ENCODE measurements around the gene PANK4. TPM values are rescaled to one million over a fixed set of nuclear protein-coding genes. Genes with fewer than 3 reads are reported as not detected.

The PANK4 gene
- total RNA-seq, 1 experiment from 2014 or later: 27.0 TPM

- no peaks in the 10 kb centered on the region for H3K27me3 ChIP-seq (replicated peaks; ENCODE audit: control insufficient read depth, insufficient read depth, low read length)
- no peaks in the 10 kb centered on the region for H3K9me3 ChIP-seq
- intact Hi-C loops (cut with micrococcal nuclease; ENCODE audit: unreplicated experiment): no loop called here
- CTCF ChIA-PET: no interaction called here
- Mint-ChIP-seq H3K4me1 (ENCODE audit: low read depth, unreplicated experiment) (no peaks in the 10 kb centered on the region), H3K9me3 (ENCODE audit: unreplicated experiment) (no peaks in the 10 kb centered on the region), H3K27me3 (ENCODE audit: insufficient read depth, unreplicated experiment) (no peaks in the 10 kb centered on the region), H3K4me3 (ENCODE audit: unreplicated experiment) (no peak overlapping the region), H3K27ac (ENCODE audit: unreplicated experiment) (no peak overlapping the region), H3K36me3 (ENCODE audit: insufficient read depth, unreplicated experiment) (peaks cover 18% of the 10 kb centered on the region)
- H3K4me1 ChIP-seq: no peaks in the 10 kb centered on the region
- TF ChIP-seq, protein P1, sequence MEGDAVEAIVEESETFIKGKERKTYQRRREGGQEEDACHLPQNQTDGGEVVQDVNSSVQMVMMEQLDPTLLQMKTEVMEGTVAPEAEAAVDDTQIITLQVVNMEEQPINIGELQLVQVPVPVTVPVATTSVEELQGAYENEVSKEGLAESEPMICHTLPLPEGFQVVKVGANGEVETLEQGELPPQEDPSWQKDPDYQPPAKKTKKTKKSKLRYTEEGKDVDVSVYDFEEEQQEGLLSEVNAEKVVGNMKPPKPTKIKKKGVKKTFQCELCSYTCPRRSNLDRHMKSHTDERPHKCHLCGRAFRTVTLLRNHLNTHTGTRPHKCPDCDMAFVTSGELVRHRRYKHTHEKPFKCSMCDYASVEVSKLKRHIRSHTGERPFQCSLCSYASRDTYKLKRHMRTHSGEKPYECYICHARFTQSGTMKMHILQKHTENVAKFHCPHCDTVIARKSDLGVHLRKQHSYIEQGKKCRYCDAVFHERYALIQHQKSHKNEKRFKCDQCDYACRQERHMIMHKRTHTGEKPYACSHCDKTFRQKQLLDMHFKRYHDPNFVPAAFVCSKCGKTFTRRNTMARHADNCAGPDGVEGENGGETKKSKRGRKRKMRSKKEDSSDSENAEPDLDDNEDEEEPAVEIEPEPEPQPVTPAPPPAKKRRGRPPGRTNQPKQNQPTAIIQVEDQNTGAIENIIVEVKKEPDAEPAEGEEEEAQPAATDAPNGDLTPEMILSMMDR (IDR thresholded peaks at IDR 0.05; ENCODE audit: insufficient read depth in 1 of 2, low read depth in 1 of 2, low read length in 1 of 2, severe bottlenecking in 1 of 2, unreplicated experiment in 1 of 2): no peak
- POLR2A ChIA-PET: no interaction called here
- H3K36me3 ChIP-seq (ENCODE audit: control insufficient read depth, insufficient read depth, low read length): no peaks in the 10 kb centered on the region; the same call in 1 of the 2 replicates
- no peak overlapping the region for H3K4me3 ChIP-seq (ENCODE audit: low read depth, low read length)
- BruUV-seq (replicated peaks): no TSS peak
- DNase-seq: no peak
Observed at GRCh38 chr1:2508180-2508579, 18.2 kb downstream of the PANK4 start.

DNA sequence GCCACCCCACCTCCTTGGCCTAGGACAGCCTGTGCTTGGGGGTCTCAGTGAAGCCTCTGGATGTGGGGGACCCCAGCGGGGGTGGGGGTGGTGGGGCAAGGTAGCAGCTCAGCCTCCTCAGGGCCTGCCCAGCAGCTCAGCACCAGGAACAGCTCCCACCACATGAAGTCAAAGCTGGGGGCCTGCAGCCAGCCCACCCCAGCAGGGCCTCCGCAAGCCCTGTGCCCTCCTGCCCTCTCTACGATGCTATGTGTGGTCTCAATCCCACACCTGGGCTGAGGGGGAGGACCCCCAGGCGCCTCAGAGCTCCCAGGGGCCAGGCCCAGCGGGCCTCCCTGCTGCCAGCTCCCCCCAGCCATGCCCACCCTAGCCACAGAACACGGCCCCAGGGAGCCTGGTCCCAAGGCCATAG lies 18.6 kb downstream of the PANK4 start:
- no peaks in the 10 kb centered on the region for H3K27me3 ChIP-seq (replicated peaks; ENCODE audit: control insufficient read depth, insufficient read depth, low read length)
- no peaks in the 10 kb centered on the region; the same call in 1 of the 2 replicates for H3K36me3 ChIP-seq (ENCODE audit: control insufficient read depth, insufficient read depth, low read length)
- no TSS peak for BruUV-seq (replicated peaks)
- ChIA-PET CTCF (no interaction called here), POLR2A (no interaction called here)
- Mint-ChIP-seq H3K4me3 (ENCODE audit: unreplicated experiment) (no peak overlapping the region), H3K27ac (ENCODE audit: unreplicated experiment) (no peak overlapping the region), H3K4me1 (ENCODE audit: low read depth, unreplicated experiment) (no peaks in the 10 kb centered on the region), H3K9me3 (ENCODE audit: unreplicated experiment) (no peaks in the 10 kb centered on the region), H3K27me3 (ENCODE audit: insufficient read depth, unreplicated experiment) (no peaks in the 10 kb centered on the region), H3K36me3 (ENCODE audit: insufficient read depth, unreplicated experiment) (peaks cover 18% of the 10 kb centered on the region)
- intact Hi-C loops (cut with micrococcal nuclease; ENCODE audit: unreplicated experiment): no loop called here
- H3K4me3 ChIP-seq (ENCODE audit: low read depth, low read length): no peak overlapping the region
- no peaks in the 10 kb centered on the region for H3K9me3 ChIP-seq
- H3K4me1 ChIP-seq: no peaks in the 10 kb centered on the region
- TF ChIP-seq, protein P1 (IDR thresholded peaks at IDR 0.05; ENCODE audit: insufficient read depth in 1 of 2, low read depth in 1 of 2, low read length in 1 of 2, severe bottlenecking in 1 of 2, unreplicated experiment in 1 of 2): no peak
- DNase-seq: no peak

GRCh38 chr1:2506901-2507565 lies 19.4 kb downstream of the PANK4 start:
- Mint-ChIP-seq H3K9me3 (ENCODE audit: unreplicated experiment) (no peaks in the 10 kb centered on the region), H3K4me1 (ENCODE audit: low read depth, unreplicated experiment) (no peaks in the 10 kb centered on the region), H3K36me3 (ENCODE audit: insufficient read depth, unreplicated experiment) (peaks cover 18% of the 10 kb centered on the region), H3K4me3 (ENCODE audit: unreplicated experiment) (no peak overlapping the region), H3K27me3 (ENCODE audit: insufficient read depth, unreplicated experiment) (no peaks in the 10 kb centered on the region), H3K27ac (ENCODE audit: unreplicated experiment) (no peak overlapping the region)
- Histone ChIP-seq H3K4me3 (ENCODE audit: low read depth, low read length) (no peak overlapping the region), H3K27me3 (replicated peaks; ENCODE audit: control insufficient read depth, insufficient read depth, low read length) (no peaks in the 10 kb centered on the region), H3K4me1 (no peaks in the 10 kb centered on the region), H3K9me3 (no peaks in the 10 kb centered on the region), H3K36me3 (ENCODE audit: control insufficient read depth, insufficient read depth, low read length) (no peaks in the 10 kb centered on the region; the same call in 1 of the 2 replicates)
- no TSS peak for BruUV-seq (replicated peaks)
- ChIA-PET POLR2A (no interaction called here), CTCF (no interaction called here)
- DNase-seq: no peak
- TF ChIP-seq, protein P1 (IDR thresholded peaks at IDR 0.05; ENCODE audit: insufficient read depth in 1 of 2, low read depth in 1 of 2, low read length in 1 of 2, severe bottlenecking in 1 of 2, unreplicated experiment in 1 of 2): no peak
- intact Hi-C loops (cut with micrococcal nuclease; ENCODE audit: unreplicated experiment): no loop called here
